Keratinocyte (primary cell): Measurements from ENCODE around the gene DLG2. TPM values are rescaled to one million over a fixed set of nuclear protein-coding genes. Genes with fewer than 3 reads are reported as not detected.

Source experiments
- DNase-seq: peaks from one replicate; pipeline ENCODE4 v3.0.0-alpha.2; 2011; ENCODE audit warnings: low read depth, missing footprints, low spot score
- FAIRE-seq: peaks from 2 replicates; lab custom pipeline; 2011; peaks lifted over from hg19 to GRCh38; lab: Jason Lieb, UNC
- H2AFZ ChIP-seq: 2 replicates; pipeline ENCODE4 v1.6.0; 2012; ENCODE audit warnings: low read length, control low read depth, inconsistent platforms; ENCODE audit not compliant: control insufficient read depth
- H3K27ac ChIP-seq: 2 replicates; pipeline ENCODE4 v1.5.1; 2011; ENCODE audit warnings: low read length; ENCODE audit not compliant: control insufficient read depth, insufficient read depth
- H3K27me3 ChIP-seq: 3 replicates; pipeline ENCODE4 v1.6.0; 2011; ENCODE audit warnings: low read length; ENCODE audit not compliant: control insufficient read depth, insufficient read depth; ENCODE audit errors: extremely low read depth
- H3K36me3 ChIP-seq, 2 experiments: 2 replicates in 1 of 2; 3 replicates in 1 of 2; pipeline ENCODE4 v1.5.1; 2011; ENCODE audit warnings: low read length in 2 of 2, mild to moderate bottlenecking in 1 of 2; ENCODE audit not compliant: control insufficient read depth in 2 of 2, insufficient read depth in 2 of 2; ENCODE audit errors: extremely low read depth in 1 of 2
- H3K4me1 ChIP-seq: 3 replicates; pipeline ENCODE4 v1.5.1; 2011; ENCODE audit warnings: low read length; ENCODE audit not compliant: control insufficient read depth, insufficient read depth; ENCODE audit errors: extremely low read depth
- H3K4me2 ChIP-seq: 3 replicates; pipeline ENCODE4 v1.6.0; 2011; ENCODE audit warnings: low read depth, low read length; ENCODE audit not compliant: control insufficient read depth, insufficient read depth; ENCODE audit errors: extremely low read depth
- H3K4me3 ChIP-seq, 3 experiments: fragments of 200-600 bp in 1 of 3; sonication (generic) in 1 of 3; 2 replicates in 2 of 3; 3 replicates in 1 of 3; pipeline ENCODE4 v1.5.1; 2011 to 2016; ENCODE audit warnings: low read length in 3 of 3, mild to moderate bottlenecking in 3 of 3, control low read depth in 2 of 3, inconsistent platforms in 1 of 3, low read depth in 1 of 3, mixed read lengths in 1 of 3, mixed run types in 1 of 3, moderate library complexity in 1 of 3; ENCODE audit not compliant: control insufficient read depth in 2 of 3, insufficient read depth in 2 of 3; ENCODE audit errors: extremely low read depth in 1 of 3
- H3K79me2 ChIP-seq: 2 replicates; pipeline ENCODE4 v1.6.0; 2012; ENCODE audit warnings: low read length; ENCODE audit not compliant: control insufficient read depth, insufficient read depth
- H3K9ac ChIP-seq: 3 replicates; pipeline ENCODE4 v1.6.0; 2011; ENCODE audit warnings: low read length; ENCODE audit not compliant: control insufficient read depth, insufficient read depth; ENCODE audit errors: extremely low read depth
- H3K9me1 ChIP-seq: 3 replicates; pipeline ENCODE4 v1.6.0; 2011; ENCODE audit warnings: low read length; ENCODE audit not compliant: control insufficient read depth, insufficient read depth; ENCODE audit errors: extremely low read depth
- H3K9me3 ChIP-seq: 2 replicates; pipeline ENCODE4 v1.5.1; 2012; ENCODE audit warnings: low read depth, low read length; ENCODE audit not compliant: control insufficient read depth
- H4K20me1 ChIP-seq: 3 replicates; pipeline ENCODE4 v1.6.0; 2011; ENCODE audit warnings: low read length; ENCODE audit not compliant: control insufficient read depth, insufficient read depth; ENCODE audit errors: extremely low read depth
- CTCF ChIP-seq, 3 experiments: IDR thresholded peaks in 1 of 3; conservative IDR thresholded peaks in 1 of 3; optimal IDR thresholded peaks in 1 of 3; 2 replicates in 2 of 3; 3 replicates in 1 of 3; pipeline versions ENCODE3 to v1.5.1; 2011; ENCODE audit warnings: low read length in 3 of 3, mild to moderate bottlenecking in 3 of 3, moderate library complexity in 2 of 3, control low read depth in 1 of 3, inconsistent platforms in 1 of 3; ENCODE audit not compliant: insufficient read depth in 2 of 3; ENCODE audit errors: extremely low read depth in 1 of 3
- EZH2 ChIP-seq: IDR thresholded peaks from one replicate; pipeline ENCODE4 v1.6.1; 2012; ENCODE audit warnings: inconsistent platforms, mild to moderate bottlenecking, low read length, moderate library complexity
- dilution Hi-C: fragments of 300-500 bp; cut with MboI; formaldehyde crosslinking; loops from one replicate; pipeline ENCODE4 v1.7.0; 2020; ENCODE audit warnings: low sequenced_read_pairs; ENCODE audit not compliant: extremely low pct_ligation_motif_present
- polyA plus RNA-seq, 5 experiments: library from polyadenylated mRNA; depleted of rRNA in 3 of 5; stranded (reverse) in 3 of 5; stranded (forward) in 1 of 5; unstranded in 1 of 5; fragments of >200 nt; gene quantifications; 1 replicate in 1 of 5; 2 replicates in 3 of 5; 3 replicates in 1 of 5; pipeline versions ENCODE4 v1.2.1 to v1.2.3, GENCODE V29; 2011 to 2012; ENCODE audit warnings: missing spikeins in 2 of 5, low read depth in 1 of 5, low replicate concordance in 1 of 5

Gene DLG2
- polyA plus RNA-seq, 1 donor (not counting 4 experiments of a cell fraction or from before 2014, with no cell fraction given) = 0.55 TPM

- H3K4me1 ChIP-seq = no peaks in the 10 kb centered on the region
- no peaks in the 10 kb centered on the region for H3K9me1 ChIP-seq
- H4K20me1 ChIP-seq = no peaks in the 10 kb centered on the region
- no peak overlapping the region for H2AFZ ChIP-seq
- DNase-seq (no peak), FAIRE-seq (no peak)
- H3K27ac ChIP-seq = no peak overlapping the region
- H3K9ac ChIP-seq = no peak overlapping the region
- H3K9me3 ChIP-seq = no peaks in the 10 kb centered on the region
- H3K4me2 ChIP-seq = no peak overlapping the region
- dilution Hi-C loops = no loop called here
- H3K36me3 ChIP-seq = no peaks in the 10 kb centered on the region
- TF ChIP-seq EZH2 (no peak), CTCF (optimal IDR thresholded peaks at IDR 0.05 in 1 of 3, IDR thresholded peaks at IDR 0.05 in 1 of 3, conservative IDR thresholded peaks at IDR 0.05 in 1 of 3; ENCODE audit: extremely low read depth in 1 of 3, insufficient read depth in 2 of 3, low read length in 3 of 3) (no peak)
- H3K79me2 ChIP-seq = no peaks in the 10 kb centered on the region
- no peaks in the 10 kb centered on the region for H3K27me3 ChIP-seq
- H3K4me3 ChIP-seq = no peak overlapping the region
Observed at GRCh38 chr11:84130646-84131427, 1496.3 kb downstream of the DLG2 start.

- Histone ChIP-seq H3K9me1 (no peaks in the 10 kb centered on the region), H4K20me1 (no peaks in the 10 kb centered on the region), H3K79me2 (no peaks in the 10 kb centered on the region), H3K27ac (no peak overlapping the region), H3K4me3 (no peak overlapping the region), H3K36me3 (no peaks in the 10 kb centered on the region), H3K9me3 (no peaks in the 10 kb centered on the region), H3K27me3 (no peaks in the 10 kb centered on the region), H3K4me2 (no peak overlapping the region), H3K9ac (no peak overlapping the region), H2AFZ (no peak overlapping the region), H3K4me1 (no peaks in the 10 kb centered on the region)
- no peak for FAIRE-seq
- no peak for DNase-seq
- TF ChIP-seq CTCF (optimal IDR thresholded peaks at IDR 0.05 in 1 of 3, IDR thresholded peaks at IDR 0.05 in 1 of 3, conservative IDR thresholded peaks at IDR 0.05 in 1 of 3; ENCODE audit: extremely low read depth in 1 of 3, insufficient read depth in 2 of 3, low read length in 3 of 3) (no peak), EZH2 (no peak)
- dilution Hi-C loops = no loop called here
Observed at GRCh38 chr11:84129961-84130576, 1497.1 kb downstream of the DLG2 start.
